AG10803 (cell line): ENCODE measurements around the gene IGSF9.

Source experiments
- DNase-seq: peaks from one replicate; pipeline ENCODE4 v3.0.0; 2010; ENCODE audit warnings: low read depth
- H3K4me3 ChIP-seq: 2 replicates; pipeline ENCODE4 v1.5.1; 2011; ENCODE audit warnings: mild to moderate bottlenecking, low read length, control low read depth
- CTCF ChIP-seq: conservative IDR thresholded peaks from 2 replicates; pipeline ENCODE4 v1.5.1; 2011; ENCODE audit warnings: mild to moderate bottlenecking, low read length, control low read depth, inconsistent platforms

Gene IGSF9

GRCh38 chr1:159961636-159962035, 16.2 kb upstream of the IGSF9 start:
- no peak for DNase-seq
- TF ChIP-seq CTCF, result no peak
- peak overlapping the region; percentile 72 for H3K4me3 ChIP-seq

GRCh38 chr1:159960721-159961381, 15.4 kb upstream of the IGSF9 start:
- DNase-seq, result peak; percentile 95
- no peak for TF ChIP-seq CTCF
- H3K4me3 ChIP-seq, result peak overlapping the region; percentile 72

- no peak overlapping the region for H3K4me3 ChIP-seq
- DNase-seq, result peak; percentile 18
- no peak for TF ChIP-seq CTCF
These were observed 14.0 kb upstream of the IGSF9 start for GRCh38 chr1:159959451-159959850.

GRCh38 chr1:159958719-159959380, 13.4 kb upstream of the IGSF9 start:
- no peak for DNase-seq
- H3K4me3 ChIP-seq, result no peak overlapping the region
- no peak for TF ChIP-seq CTCF

GRCh38 chr1:159957824-159958268, 12.4 kb upstream of the IGSF9 start:
- DNase-seq, result no peak
- no peak for TF ChIP-seq CTCF
- no peak overlapping the region for H3K4me3 ChIP-seq

- TF ChIP-seq CTCF, result no peak
- DNase-seq, result no peak
- H3K4me3 ChIP-seq, result no peak overlapping the region
These were observed 10.0 kb upstream of the IGSF9 start for GRCh38 chr1:159955456-159955855.
